K562 (cell line): ENCODE results near the gene NRXN3.

Source experiments
- AFF4 ChIP-seq: sonication (generic); formaldehyde crosslinking; IDR thresholded peaks from 2 replicates; pipeline ENCODE4 v1.8.0; 2023; ENCODE audit warnings: mild to moderate bottlenecking, missing genetic modification reagents
- CTCF ChIP-seq, 3 experiments: IDR thresholded peaks in 2 of 3; conservative IDR thresholded peaks in 1 of 3; 2 replicates each; pipeline ENCODE4 v1.5.1; 2011 to 2012; ENCODE audit warnings: low read length in 3 of 3, mild to moderate bottlenecking in 3 of 3, control low read depth in 2 of 3, improper control_type of control experiment in 1 of 3, inconsistent platforms in 1 of 3, low read depth in 1 of 3, mixed read lengths in 1 of 3, moderate library complexity in 1 of 3; ENCODE audit not compliant: insufficient read depth in 2 of 3
- GATAD2B ChIP-seq: fragments of 450-650 bp; IDR thresholded peaks from 2 replicates; pipeline ENCODE4 v1.6.1; 2017; ENCODE audit warnings: mild to moderate bottlenecking, borderline replicate concordance
- HDGF ChIP-seq: fragments of 450-650 bp; IDR thresholded peaks from 2 replicates; pipeline ENCODE4 v1.6.1; 2016
- MTF1 ChIP-seq: fragments of 250-450 bp; sonication (Bioruptor Pico); IDR thresholded peaks from 2 replicates; pipeline ENCODE4 v1.9.0; 2021; ENCODE audit warnings: moderate library complexity, mild to moderate bottlenecking, inconsistent platforms, borderline replicate concordance
- PCBP2 ChIP-seq: fragments of 200-400 bp; formaldehyde crosslinking; IDR thresholded peaks from 2 replicates; pipeline ENCODE4 v1.6.1; 2018; ENCODE audit warnings: low read length, low read depth, mild to moderate bottlenecking, moderate library complexity; ENCODE audit not compliant: poor library complexity, severe bottlenecking
- POLR2A ChIP-seq: fragments of 450-650 bp; conservative IDR thresholded peaks from 2 replicates; pipeline ENCODE4 v1.6.1; 2016
- SRSF1 ChIP-seq: fragments of 200-400 bp; formaldehyde crosslinking; IDR thresholded peaks from 2 replicates; pipeline ENCODE4 v1.6.1; 2017; ENCODE audit warnings: mild to moderate bottlenecking, low read depth, low read length, moderate library complexity
- TARDBP ChIP-seq: fragments of 450-650 bp; IDR thresholded peaks from 2 replicates; pipeline ENCODE4 v1.6.1; 2016

GRCh38 chr14:79487632-79488031, 1317.5 kb downstream of the NRXN3 start:
- TF ChIP-seq HDGF = no peak
- TF ChIP-seq GATAD2B = no peak
- TF ChIP-seq CTCF (IDR thresholded peaks at IDR 0.05 in 2 of 3, conservative IDR thresholded peaks at IDR 0.05 in 1 of 3; ENCODE audit: insufficient read depth in 2 of 3, low read depth in 1 of 3, low read length in 3 of 3) = no peak
- no peak for TF ChIP-seq PCBP2
- TF ChIP-seq AFF4 (CRISPR knock-in tag) = no peak
- no peak for TF ChIP-seq TARDBP
- TF ChIP-seq POLR2A = no peak
- TF ChIP-seq SRSF1 = no peak
- no peak for TF ChIP-seq MTF1
